Lower leg skin (tissue), 3 donors: ENCODE data around the gene HDAC4.

Experiments
- POLR2A ChIP-seq, 2 donors: fragments of 450-650 bp; IDR thresholded peaks; one replicate each; pipeline ENCODE4 v1.6.1; 2016 to 2017; ENCODE audit warnings: antibody characterized with exemption in 2 of 2, mild to moderate bottlenecking in 1 of 2, moderate library complexity in 1 of 2
- TF ChIP-seq, protein P1 (sequence below), 3 donors: fragments of 450-650 bp; IDR thresholded peaks; one replicate each; pipeline ENCODE4 v1.5.1; 2016; ENCODE audit warnings: antibody characterized with exemption in 3 of 3, mild to moderate bottlenecking in 3 of 3, moderate library complexity in 2 of 3

DNA sequence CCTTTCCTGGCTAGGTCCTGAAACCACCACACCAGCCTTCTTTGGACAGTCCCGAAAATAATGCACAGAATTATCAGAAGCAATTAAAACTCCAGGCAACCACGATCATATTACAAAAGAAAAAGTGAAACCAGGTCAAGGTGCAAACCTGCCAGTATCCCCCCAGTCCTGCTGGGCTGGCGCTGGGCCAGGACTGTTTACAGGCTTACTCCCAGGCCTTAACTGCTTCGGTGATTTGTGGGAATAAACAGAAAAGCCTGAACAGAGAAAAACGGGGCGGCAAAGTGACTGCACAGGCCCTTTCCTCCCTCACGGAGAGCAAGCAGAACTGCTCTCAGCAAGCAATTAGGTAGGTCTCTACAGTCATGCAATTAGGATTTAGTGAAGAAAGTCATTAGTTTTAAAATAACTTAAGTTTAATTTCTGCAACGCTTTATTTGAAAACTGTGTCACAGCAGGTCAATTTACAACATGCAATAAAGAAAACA is 1.3 kb downstream of the HDAC4 start:
- TF ChIP-seq, protein P1, sequence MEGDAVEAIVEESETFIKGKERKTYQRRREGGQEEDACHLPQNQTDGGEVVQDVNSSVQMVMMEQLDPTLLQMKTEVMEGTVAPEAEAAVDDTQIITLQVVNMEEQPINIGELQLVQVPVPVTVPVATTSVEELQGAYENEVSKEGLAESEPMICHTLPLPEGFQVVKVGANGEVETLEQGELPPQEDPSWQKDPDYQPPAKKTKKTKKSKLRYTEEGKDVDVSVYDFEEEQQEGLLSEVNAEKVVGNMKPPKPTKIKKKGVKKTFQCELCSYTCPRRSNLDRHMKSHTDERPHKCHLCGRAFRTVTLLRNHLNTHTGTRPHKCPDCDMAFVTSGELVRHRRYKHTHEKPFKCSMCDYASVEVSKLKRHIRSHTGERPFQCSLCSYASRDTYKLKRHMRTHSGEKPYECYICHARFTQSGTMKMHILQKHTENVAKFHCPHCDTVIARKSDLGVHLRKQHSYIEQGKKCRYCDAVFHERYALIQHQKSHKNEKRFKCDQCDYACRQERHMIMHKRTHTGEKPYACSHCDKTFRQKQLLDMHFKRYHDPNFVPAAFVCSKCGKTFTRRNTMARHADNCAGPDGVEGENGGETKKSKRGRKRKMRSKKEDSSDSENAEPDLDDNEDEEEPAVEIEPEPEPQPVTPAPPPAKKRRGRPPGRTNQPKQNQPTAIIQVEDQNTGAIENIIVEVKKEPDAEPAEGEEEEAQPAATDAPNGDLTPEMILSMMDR (IDR thresholded peaks at IDR 0.05) = no peak
- no peak for TF ChIP-seq POLR2A (IDR thresholded peaks at IDR 0.05)
